ENCODE measurements around the gene FAIM2.

The FAIM2 gene

GRCh38 chr12:49939307-49939706 is 35.6 kb upstream of the FAIM2 start:
- no peak overlapping the region for H3K4me3 ChIP-seq (ENCODE audit: low read depth, low read length)
- no peak for TF ChIP-seq CTCF (IDR thresholded peaks at IDR 0.05; ENCODE audit: low read depth, low read length, missing control alignments)
- no peak for DNase-seq (ENCODE audit: low read depth)

- DNase-seq (ENCODE audit: low read depth), result no peak
Observed at GRCh38 chr12:49937639-49938300, 34.1 kb upstream of the FAIM2 start.

GRCh38 chr12:49936925-49937324 is 33.2 kb upstream of the FAIM2 start:
- no peak for DNase-seq (ENCODE audit: low read depth)
- no peak overlapping the region for H3K4me3 ChIP-seq (ENCODE audit: low read depth, low read length)
- TF ChIP-seq CTCF (IDR thresholded peaks at IDR 0.05; ENCODE audit: low read depth, low read length, missing control alignments), result no peak

More at GRCh38 chr12:49937639-49938300, 34.1 kb upstream of the FAIM2 start:
- TF ChIP-seq CTCF (IDR thresholded peaks at IDR 0.05; ENCODE audit: low read depth, low read length, missing control alignments), result no peak
- H3K4me3 ChIP-seq (ENCODE audit: low read depth, low read length), result no peak overlapping the region

GRCh38 chr12:49934505-49934904 is 30.8 kb upstream of the FAIM2 start:
- H3K4me3 ChIP-seq (ENCODE audit: low read depth, low read length), result no peak overlapping the region
- no peak for DNase-seq (ENCODE audit: low read depth)
- TF ChIP-seq CTCF (IDR thresholded peaks at IDR 0.05; ENCODE audit: low read depth, low read length, missing control alignments), result no peak

GRCh38 chr12:49933796-49934195 is 30.1 kb upstream of the FAIM2 start:
- DNase-seq (ENCODE audit: low read depth), result no peak
- TF ChIP-seq CTCF (IDR thresholded peaks at IDR 0.05; ENCODE audit: low read depth, low read length, missing control alignments), result no peak
- H3K4me3 ChIP-seq (ENCODE audit: low read depth, low read length), result no peak overlapping the region

GRCh38 chr12:49932533-49933130 is 28.9 kb upstream of the FAIM2 start:
- no peak for TF ChIP-seq CTCF (IDR thresholded peaks at IDR 0.05; ENCODE audit: low read depth, low read length, missing control alignments)
- H3K4me3 ChIP-seq (ENCODE audit: low read depth, low read length), result no peak overlapping the region
- DNase-seq (ENCODE audit: low read depth), result no peak

GRCh38 chr12:49932023-49932422 is 28.3 kb upstream of the FAIM2 start:
- TF ChIP-seq CTCF (IDR thresholded peaks at IDR 0.05; ENCODE audit: low read depth, low read length, missing control alignments), result no peak
- no peak overlapping the region for H3K4me3 ChIP-seq (ENCODE audit: low read depth, low read length)
- DNase-seq (ENCODE audit: low read depth), result no peak

All from GM12864 (cell line).